GM23338 (cell line): ENCODE data around the gene CNNM4. TPM values are rescaled to one million over a fixed set of nuclear protein-coding genes. Genes with fewer than 3 reads are reported as not detected.

Experiments
- ATAC-seq: fragments of 200-7000 bp; cut with Tn5 transposase; 3 replicates; pipeline ENCODE4 v1.9.1; 2020
- DNase-seq: peaks from one replicate; pipeline ENCODE4 v3.0.0-alpha.2; 2015; ENCODE audit warnings: low spot score
- H2AFZ ChIP-seq: fragments of 200-600 bp; sonication (generic); 2 replicates; pipeline ENCODE4 v1.8.0; 2016; ENCODE audit warnings: antibody characterized with exemption, mild to moderate bottlenecking, moderate library complexity
- H3F3A ChIP-seq: fragments of 200-600 bp; sonication (generic); replicated peaks from 2 replicates; pipeline ENCODE4 v1.8.0; 2017; ENCODE audit warnings: antibody characterized with exemption, mixed run types, low read depth
- H3K27ac ChIP-seq: fragments of 200-600 bp; sonication (generic); 2 replicates; pipeline ENCODE4 v1.6.1; 2016; ENCODE audit warnings: low read depth
- H3K27me3 ChIP-seq: fragments of 200-600 bp; sonication (generic); 2 replicates; pipeline ENCODE4 v1.8.0; 2016; ENCODE audit warnings: mild to moderate bottlenecking, mixed run types, moderate library complexity; ENCODE audit not compliant: insufficient read depth
- H3K36me3 ChIP-seq: fragments of 200-600 bp; sonication (generic); 2 replicates; pipeline ENCODE4 v1.8.0; 2016; ENCODE audit warnings: mild to moderate bottlenecking; ENCODE audit not compliant: insufficient read depth
- H3K4me1 ChIP-seq: fragments of 200-600 bp; sonication (generic); 2 replicates; pipeline ENCODE4 v1.8.0; 2016; ENCODE audit warnings: mild to moderate bottlenecking, moderate library complexity; ENCODE audit not compliant: insufficient read depth
- H3K4me2 ChIP-seq: fragments of 200-600 bp; sonication (generic); 2 replicates; pipeline ENCODE4 v1.7.1; 2017; ENCODE audit warnings: mixed run types
- H3K4me3 ChIP-seq: fragments of 200-600 bp; sonication (generic); 2 replicates; pipeline ENCODE4 v1.6.1; 2016; ENCODE audit warnings: mixed run types
- H3K79me2 ChIP-seq: fragments of 200-600 bp; sonication (generic); replicated peaks from 2 replicates; pipeline ENCODE4 v1.8.0; 2017; ENCODE audit warnings: mild to moderate bottlenecking; ENCODE audit not compliant: insufficient read depth
- H3K9me2 ChIP-seq: fragments of 200-600 bp; sonication (generic); 2 replicates; pipeline ENCODE4 v1.8.0; 2017; ENCODE audit not compliant: insufficient read depth
- H4K20me1 ChIP-seq: fragments of 200-600 bp; sonication (generic); replicated peaks from 2 replicates; pipeline ENCODE4 v1.8.0; 2017; ENCODE audit warnings: mild to moderate bottlenecking; ENCODE audit not compliant: insufficient read depth
- H3K27ac Mint-ChIP-seq: 2 replicates; pipeline ENCODE4 v1.8.0; 2020; ENCODE audit warnings: inconsistent platforms, mild to moderate bottlenecking, moderate library complexity, mixed read lengths
- H3K27me3 Mint-ChIP-seq: 3 replicates; pipeline ENCODE4 v1.8.0; 2022; ENCODE audit warnings: low read depth, mild to moderate bottlenecking, moderate library complexity, mixed read lengths, inconsistent platforms; ENCODE audit not compliant: insufficient read depth, poor library complexity
- H3K36me3 Mint-ChIP-seq: 3 replicates; pipeline ENCODE4 v1.8.0; 2021; ENCODE audit warnings: low read depth, mild to moderate bottlenecking, inconsistent platforms, moderate library complexity, mixed read lengths
- H3K4me1 Mint-ChIP-seq: 3 replicates; pipeline ENCODE4 v1.8.0; 2020; ENCODE audit warnings: mild to moderate bottlenecking, inconsistent platforms, mixed read lengths
- H3K4me3 Mint-ChIP-seq: 3 replicates; pipeline ENCODE4 v1.8.0; 2021; ENCODE audit warnings: moderate library complexity, mild to moderate bottlenecking, inconsistent platforms, mixed read lengths
- H3K9me3 Mint-ChIP-seq: 3 replicates; pipeline ENCODE4 v1.8.0; 2020; ENCODE audit warnings: moderate library complexity, mild to moderate bottlenecking, inconsistent platforms, mixed read lengths
- CREB1 ChIP-seq: fragments of 250-450 bp; sonication (Bioruptor Pico); IDR thresholded peaks from 2 replicates; pipeline ENCODE4 v1.5.0; 2020; ENCODE audit warnings: low read depth, mild to moderate bottlenecking, moderate library complexity
- EZH2phosphoT487 ChIP-seq: fragments of 200-600 bp; sonication (generic); IDR thresholded peaks from one replicate; pipeline ENCODE4 v1.8.1; 2018; ENCODE audit warnings: antibody characterized with exemption; ENCODE audit not compliant: unreplicated experiment
- JUNB ChIP-seq: IDR thresholded peaks from one replicate; pipeline ENCODE4 v1.6.1; 2016; ENCODE audit warnings: antibody characterized with exemption; ENCODE audit not compliant: unreplicated experiment
- NANOG ChIP-seq: IDR thresholded peaks from 2 replicates; pipeline ENCODE4 v1.6.1; 2016; ENCODE audit warnings: antibody characterized with exemption, borderline replicate concordance
- POLR2AphosphoS5 ChIP-seq: IDR thresholded peaks from 2 replicates; pipeline ENCODE4 v1.6.1; 2016; ENCODE audit warnings: antibody characterized with exemption, low read depth
- ZNF114 ChIP-seq: fragments of 250-450 bp; sonication (Bioruptor Pico); IDR thresholded peaks from 2 replicates; pipeline ENCODE4 v1.5.0; 2020; ENCODE audit warnings: mild to moderate bottlenecking, moderate library complexity
- polyA plus RNA-seq: library from polyadenylated mRNA; unstranded; fragments of >200 nt; fragmentation: Nextera tagmentation; extraction: Ambion mirVana; gene quantifications from 2 replicates; pipeline ENCODE4 v1.2.1, GENCODE V29; 2016
- total RNA-seq: library from RNA; depleted of rRNA; stranded (reverse); fragments of >200 nt; shearing (Covaris generic); gene quantifications from 2 replicates; pipeline ENCODE4 v1.2.3, GENCODE V29; 2014
- TF ChIP-seq, protein P1 (sequence below): IDR thresholded peaks from one replicate; pipeline ENCODE4 v1.6.1; 2018; ENCODE audit warnings: antibody characterized with exemption; ENCODE audit not compliant: unreplicated experiment
- TF ChIP-seq, protein P2 (sequence below): fragments of 250-450 bp; sonication (Bioruptor Pico); IDR thresholded peaks from 2 replicates; pipeline ENCODE4 v1.5.0; 2020; ENCODE audit warnings: mild to moderate bottlenecking, moderate library complexity

The CNNM4 gene
- total and polyA plus RNA-seq, 2 experiments from 2014 or later: 2.9 to 12.9 TPM

DNA sequence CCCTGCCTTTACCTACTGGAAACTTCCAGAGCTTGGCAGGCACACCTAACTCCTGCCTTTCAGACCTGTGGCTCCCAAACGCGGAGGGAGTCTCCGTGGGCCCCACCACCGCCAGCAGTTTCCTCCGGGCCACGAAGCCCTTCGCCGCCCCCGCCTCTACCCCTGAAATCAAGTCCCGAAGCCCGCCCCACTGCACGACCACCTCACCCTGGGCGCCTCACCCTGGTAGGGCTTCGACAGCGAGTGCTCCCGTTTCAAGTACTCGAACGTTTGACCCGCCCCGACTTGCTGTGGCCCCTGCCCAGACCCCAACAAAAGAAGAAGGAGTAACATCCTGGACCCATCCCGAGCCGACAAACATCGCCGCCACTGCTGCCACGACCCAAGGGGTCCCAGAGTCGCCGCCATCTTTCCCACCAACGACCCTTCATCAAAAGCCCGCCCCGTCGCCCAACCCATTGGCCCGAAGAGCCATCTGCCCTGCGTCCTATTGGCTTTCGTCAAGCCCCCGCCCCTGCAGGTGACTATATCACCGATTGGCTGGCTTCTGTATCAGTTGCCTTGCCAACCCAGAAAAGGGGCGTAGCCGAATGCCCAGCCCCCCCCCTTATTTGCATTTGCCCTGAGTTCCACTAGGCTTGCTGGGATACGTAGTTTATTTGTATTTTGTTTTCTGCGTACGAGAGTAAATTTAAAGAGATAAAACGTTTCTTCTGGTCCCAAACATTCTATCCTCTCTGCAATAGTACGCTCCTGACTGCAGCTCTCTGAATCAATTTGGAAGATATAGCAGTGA lies 20.9 kb upstream of the CNNM4 start, which contains the start of gene LMAN2L:
Gene LMAN2L (minus strand): TSS at position 432 of the 796 bp plus-strand sequence. CDS start 24 bp downstream, at position 408.
- Histone ChIP-seq H3K4me3 (peak within 1 kb of the TSS; percentile 67), H3K36me3 (peaks cover 15% of the 10 kb centered on the region; the same call in 1 of the 2 replicates), H3K27me3 (no peaks in the 10 kb centered on the region), H3K4me1 (peaks cover 6% of the 10 kb centered on the region; the same call in 1 of the 2 replicates), H4K20me1 (peaks cover 12% of the 10 kb centered on the region; the same call in 1 of the 2 replicates), H3K9me2 (no peaks in the 10 kb centered on the region), H3K4me2 (peak within 1 kb of the TSS; percentile 82), H3K27ac (no peak within 1 kb of the TSS), H2AFZ (peak within 1 kb of the TSS; percentile 52), H3K79me2 (peaks cover 44% of the 10 kb centered on the region), H3F3A (no peaks in the 10 kb centered on the region)
- ATAC-seq: peak; percentile 99
- Mint-ChIP-seq H3K36me3 (peaks cover 16% of the 10 kb centered on the region), H3K9me3 (no peaks in the 10 kb centered on the region; the same call in 2 of the 3 replicates), H3K4me3 (peak within 1 kb of the TSS; percentile 99), H3K27ac (peak within 1 kb of the TSS; percentile 97), H3K4me1 (peaks cover 9% of the 10 kb centered on the region), H3K27me3 (peaks cover 8% of the 10 kb centered on the region)
- DNase-seq: peak; percentile 99
- TF ChIP-seq CREB1 (CRISPR knock-in tag) (0 out of 2 replicates have a peak, but pooled peaks have one; percentile 30), EZH2phosphoT487 (no peak), POLR2AphosphoS5 (peak; percentile 78)

DNA sequence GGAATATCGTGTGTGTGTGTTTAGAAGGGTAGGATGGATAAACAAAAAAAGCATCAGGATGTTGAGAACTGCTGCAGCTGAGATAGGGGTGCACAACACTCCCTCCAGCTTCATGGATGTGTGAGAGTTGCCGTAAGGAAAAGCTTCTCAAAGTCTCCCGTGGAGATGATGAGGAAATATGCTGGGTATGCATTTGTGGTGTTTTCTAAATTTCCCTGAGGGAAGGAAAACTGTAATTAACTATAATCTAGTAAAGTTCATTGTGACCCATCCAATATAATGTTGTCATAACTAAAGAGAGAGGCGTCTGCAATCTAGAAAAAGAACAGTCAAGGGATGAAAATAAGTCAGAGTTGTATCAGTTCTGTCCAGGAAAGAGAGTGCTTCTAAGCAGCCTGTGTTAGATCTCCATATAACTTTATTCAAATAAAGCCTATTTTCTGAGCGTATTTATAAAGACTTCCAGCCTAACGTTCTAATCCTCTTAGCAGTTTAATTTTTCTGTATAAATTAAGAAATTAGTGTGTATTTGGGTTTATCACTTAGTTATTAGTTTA lies 13.6 kb upstream of the CNNM4 start:
- Histone ChIP-seq H4K20me1 (no peaks in the 10 kb centered on the region), H2AFZ (0 out of 2 replicates have a peak overlapping the region, but pooled peaks have one; percentile 24), H3K4me2 (no peak overlapping the region), H3K4me1 (0 out of 2 replicates have a peak, but pooled peaks cover 3% of the 10 kb centered on the region), H3K27me3 (no peaks in the 10 kb centered on the region), H3K27ac (no peak overlapping the region), H3F3A (no peaks in the 10 kb centered on the region), H3K36me3 (no peaks in the 10 kb centered on the region), H3K79me2 (no peaks in the 10 kb centered on the region), H3K4me3 (no peak overlapping the region), H3K9me2 (no peaks in the 10 kb centered on the region)
- DNase-seq (no peak), ATAC-seq (no peak)
- Mint-ChIP-seq H3K4me1 (peaks cover 5% of the 10 kb centered on the region), H3K27me3 (peaks cover 1% of the 10 kb centered on the region), H3K9me3 (no peaks in the 10 kb centered on the region), H3K27ac (no peak overlapping the region), H3K36me3 (no peaks in the 10 kb centered on the region), H3K4me3 (no peak overlapping the region)
- TF ChIP-seq, protein P1, sequence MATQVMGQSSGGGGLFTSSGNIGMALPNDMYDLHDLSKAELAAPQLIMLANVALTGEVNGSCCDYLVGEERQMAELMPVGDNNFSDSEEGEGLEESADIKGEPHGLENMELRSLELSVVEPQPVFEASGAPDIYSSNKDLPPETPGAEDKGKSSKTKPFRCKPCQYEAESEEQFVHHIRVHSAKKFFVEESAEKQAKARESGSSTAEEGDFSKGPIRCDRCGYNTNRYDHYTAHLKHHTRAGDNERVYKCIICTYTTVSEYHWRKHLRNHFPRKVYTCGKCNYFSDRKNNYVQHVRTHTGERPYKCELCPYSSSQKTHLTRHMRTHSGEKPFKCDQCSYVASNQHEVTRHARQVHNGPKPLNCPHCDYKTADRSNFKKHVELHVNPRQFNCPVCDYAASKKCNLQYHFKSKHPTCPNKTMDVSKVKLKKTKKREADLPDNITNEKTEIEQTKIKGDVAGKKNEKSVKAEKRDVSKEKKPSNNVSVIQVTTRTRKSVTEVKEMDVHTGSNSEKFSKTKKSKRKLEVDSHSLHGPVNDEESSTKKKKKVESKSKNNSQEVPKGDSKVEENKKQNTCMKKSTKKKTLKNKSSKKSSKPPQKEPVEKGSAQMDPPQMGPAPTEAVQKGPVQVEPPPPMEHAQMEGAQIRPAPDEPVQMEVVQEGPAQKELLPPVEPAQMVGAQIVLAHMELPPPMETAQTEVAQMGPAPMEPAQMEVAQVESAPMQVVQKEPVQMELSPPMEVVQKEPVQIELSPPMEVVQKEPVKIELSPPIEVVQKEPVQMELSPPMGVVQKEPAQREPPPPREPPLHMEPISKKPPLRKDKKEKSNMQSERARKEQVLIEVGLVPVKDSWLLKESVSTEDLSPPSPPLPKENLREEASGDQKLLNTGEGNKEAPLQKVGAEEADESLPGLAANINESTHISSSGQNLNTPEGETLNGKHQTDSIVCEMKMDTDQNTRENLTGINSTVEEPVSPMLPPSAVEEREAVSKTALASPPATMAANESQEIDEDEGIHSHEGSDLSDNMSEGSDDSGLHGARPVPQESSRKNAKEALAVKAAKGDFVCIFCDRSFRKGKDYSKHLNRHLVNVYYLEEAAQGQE: no peak
- TF ChIP-seq, protein P2, sequence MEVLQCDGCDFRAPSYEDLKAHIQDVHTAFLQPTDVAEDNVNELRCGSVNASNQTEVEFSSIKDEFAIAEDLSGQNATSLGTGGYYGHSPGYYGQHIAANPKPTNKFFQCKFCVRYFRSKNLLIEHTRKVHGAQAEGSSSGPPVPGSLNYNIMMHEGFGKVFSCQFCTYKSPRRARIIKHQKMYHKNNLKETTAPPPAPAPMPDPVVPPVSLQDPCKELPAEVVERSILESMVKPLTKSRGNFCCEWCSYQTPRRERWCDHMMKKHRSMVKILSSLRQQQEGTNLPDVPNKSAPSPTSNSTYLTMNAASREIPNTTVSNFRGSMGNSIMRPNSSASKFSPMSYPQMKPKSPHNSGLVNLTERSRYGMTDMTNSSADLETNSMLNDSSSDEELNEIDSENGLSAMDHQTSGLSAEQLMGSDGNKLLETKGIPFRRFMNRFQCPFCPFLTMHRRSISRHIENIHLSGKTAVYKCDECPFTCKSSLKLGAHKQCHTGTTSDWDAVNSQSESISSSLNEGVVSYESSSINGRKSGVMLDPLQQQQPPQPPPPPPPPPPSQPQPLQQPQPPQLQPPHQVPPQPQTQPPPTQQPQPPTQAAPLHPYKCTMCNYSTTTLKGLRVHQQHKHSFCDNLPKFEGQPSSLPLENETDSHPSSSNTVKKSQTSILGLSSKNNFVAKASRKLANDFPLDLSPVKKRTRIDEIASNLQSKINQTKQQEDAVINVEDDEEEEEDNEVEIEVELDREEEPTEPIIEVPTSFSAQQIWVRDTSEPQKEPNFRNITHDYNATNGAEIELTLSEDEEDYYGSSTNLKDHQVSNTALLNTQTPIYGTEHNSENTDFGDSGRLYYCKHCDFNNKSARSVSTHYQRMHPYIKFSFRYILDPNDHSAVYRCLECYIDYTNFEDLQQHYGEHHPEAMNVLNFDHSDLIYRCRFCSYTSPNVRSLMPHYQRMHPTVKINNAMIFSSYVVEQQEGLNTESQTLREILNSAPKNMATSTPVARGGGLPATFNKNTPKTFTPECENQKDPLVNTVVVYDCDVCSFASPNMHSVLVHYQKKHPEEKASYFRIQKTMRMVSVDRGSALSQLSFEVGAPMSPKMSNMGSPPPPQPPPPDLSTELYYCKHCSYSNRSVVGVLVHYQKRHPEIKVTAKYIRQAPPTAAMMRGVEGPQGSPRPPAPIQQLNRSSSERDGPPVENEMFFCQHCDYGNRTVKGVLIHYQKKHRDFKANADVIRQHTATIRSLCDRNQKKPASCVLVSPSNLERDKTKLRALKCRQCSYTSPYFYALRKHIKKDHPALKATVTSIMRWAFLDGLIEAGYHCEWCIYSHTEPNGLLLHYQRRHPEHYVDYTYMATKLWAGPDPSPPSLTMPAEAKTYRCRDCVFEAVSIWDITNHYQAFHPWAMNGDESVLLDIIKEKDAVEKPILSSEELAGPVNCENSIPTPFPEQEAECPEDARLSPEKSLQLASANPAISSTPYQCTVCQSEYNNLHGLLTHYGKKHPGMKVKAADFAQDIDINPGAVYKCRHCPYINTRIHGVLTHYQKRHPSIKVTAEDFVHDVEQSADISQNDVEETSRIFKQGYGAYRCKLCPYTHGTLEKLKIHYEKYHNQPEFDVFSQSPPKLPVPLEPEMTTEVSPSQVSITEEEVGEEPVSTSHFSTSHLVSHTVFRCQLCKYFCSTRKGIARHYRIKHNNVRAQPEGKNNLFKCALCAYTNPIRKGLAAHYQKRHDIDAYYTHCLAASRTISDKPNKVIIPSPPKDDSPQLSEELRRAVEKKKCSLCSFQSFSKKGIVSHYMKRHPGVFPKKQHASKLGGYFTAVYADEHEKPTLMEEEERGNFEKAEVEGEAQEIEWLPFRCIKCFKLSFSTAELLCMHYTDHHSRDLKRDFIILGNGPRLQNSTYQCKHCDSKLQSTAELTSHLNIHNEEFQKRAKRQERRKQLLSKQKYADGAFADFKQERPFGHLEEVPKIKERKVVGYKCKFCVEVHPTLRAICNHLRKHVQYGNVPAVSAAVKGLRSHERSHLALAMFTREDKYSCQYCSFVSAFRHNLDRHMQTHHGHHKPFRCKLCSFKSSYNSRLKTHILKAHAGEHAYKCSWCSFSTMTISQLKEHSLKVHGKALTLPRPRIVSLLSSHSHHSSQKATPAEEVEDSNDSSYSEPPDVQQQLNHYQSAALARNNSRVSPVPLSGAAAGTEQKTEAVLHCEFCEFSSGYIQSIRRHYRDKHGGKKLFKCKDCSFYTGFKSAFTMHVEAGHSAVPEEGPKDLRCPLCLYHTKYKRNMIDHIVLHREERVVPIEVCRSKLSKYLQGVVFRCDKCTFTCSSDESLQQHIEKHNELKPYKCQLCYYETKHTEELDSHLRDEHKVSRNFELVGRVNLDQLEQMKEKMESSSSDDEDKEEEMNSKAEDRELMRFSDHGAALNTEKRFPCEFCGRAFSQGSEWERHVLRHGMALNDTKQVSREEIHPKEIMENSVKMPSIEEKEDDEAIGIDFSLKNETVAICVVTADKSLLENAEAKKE (CRISPR knock-in tag): no peak
- no peak for TF ChIP-seq CREB1 (CRISPR knock-in tag)
- TF ChIP-seq JUNB: no peak
- no peak for TF ChIP-seq NANOG
- no peak for TF ChIP-seq EZH2phosphoT487
- TF ChIP-seq ZNF114 (CRISPR knock-in tag): no peak
